HG02798 (cell line): Measurements from ENCODE around the gene BUB1.
"Not testable (repeated sequence)": the region's sequence is repeated elsewhere in the genome, so short reads cannot be mapped to it uniquely, and the experiment has no call there.

Experiments
- ATAC-seq: cut with Tn5 transposase; IDR thresholded peaks from one replicate; pipeline ENCODE4 v1.9.1; 2021; ENCODE audit warnings: mild to moderate bottlenecking; ENCODE audit not compliant: unreplicated experiment, poor library complexity

The BUB1 gene

DNA sequence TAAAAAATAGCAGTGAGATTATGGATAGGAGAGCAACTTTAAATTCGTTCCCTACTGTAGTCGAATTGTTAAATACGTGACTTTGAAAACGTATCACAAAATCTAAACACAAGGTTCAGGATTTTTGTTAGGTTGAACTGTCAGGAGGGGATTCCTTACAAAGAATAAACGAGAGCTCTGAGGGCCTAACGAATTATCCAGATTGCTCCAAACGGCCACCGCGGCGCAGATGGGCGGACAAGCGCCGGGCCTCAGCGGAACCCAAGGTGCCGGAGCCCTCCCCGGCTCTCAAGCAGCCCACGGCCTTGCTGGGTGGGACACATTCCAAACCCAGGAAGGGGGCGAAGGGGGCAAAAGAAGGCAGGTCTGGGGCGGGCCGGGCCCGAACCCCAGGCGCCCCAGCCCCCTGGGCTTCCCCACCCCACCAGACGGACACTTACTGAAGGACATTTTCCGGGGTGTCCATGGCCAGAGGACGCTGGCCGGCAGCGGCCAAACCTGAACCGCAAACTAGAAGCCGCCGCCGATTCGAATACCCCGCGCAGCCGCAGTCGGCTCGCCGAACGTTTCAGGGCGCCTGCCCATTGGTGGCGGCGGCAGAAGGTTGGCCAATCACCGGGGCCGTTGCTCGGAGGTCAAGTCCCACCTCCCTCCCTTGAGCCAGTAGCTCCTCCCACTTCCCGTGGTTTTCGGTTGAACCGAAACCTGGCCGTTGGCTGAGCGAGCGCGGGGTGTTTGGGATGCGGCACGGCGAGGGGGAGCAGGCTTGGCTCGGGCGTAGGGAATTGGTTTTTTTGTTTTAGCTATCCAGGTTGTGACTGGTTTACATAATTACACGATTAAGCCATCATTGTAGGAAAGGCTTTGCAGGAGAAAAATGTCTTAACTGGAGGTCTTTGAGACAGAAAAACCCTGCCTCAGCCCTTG, at the start of gene BUB1:
BUB1 (minus strand) TSS at position 534 of the 927 bp plus-strand sequence; CDS start at position 466, 68 bp downstream.
- ATAC-seq: peak; percentile 85

DNA sequence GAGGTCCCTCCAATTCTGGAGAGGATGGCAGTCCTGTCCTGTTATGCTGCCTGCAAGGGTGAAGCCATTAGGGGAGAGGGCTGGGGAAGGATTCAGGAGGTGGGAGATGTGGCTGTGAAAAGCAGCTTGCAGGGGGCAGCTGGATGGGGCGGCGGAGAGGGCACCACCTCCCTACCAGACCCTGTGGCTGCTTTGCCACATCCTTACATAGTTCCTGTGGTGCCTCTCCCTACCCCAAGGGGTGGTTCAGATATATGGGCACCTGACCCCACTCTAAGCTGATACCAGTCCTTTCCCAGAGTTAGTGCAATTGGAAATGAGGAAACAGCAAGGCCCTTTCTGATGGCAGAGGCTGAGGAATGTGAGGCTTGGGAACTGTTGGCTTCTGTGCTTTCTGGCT, 48.4 kb upstream of the BUB1 start:
- no peak for ATAC-seq

DNA sequence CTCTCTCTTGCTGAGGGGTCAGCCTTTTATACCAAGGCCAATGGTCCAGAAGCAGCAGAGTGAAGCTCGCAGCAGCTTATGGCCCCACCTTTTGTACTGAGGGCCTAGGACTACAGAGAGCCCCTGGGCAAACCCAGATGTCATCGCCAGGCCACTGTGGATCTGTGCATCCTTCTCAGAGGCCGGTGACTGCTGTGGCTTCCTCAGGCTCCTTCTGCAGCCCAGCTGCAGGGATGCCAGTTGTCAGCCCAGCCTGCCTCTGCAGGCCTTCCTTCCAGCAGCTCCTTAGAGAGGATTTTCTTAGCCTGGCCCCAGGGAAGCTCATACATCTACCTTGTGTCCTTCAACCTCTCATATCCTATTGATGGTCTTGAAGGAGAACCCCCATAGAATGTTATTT, 48.0 kb upstream of the BUB1 start:
- no peak for ATAC-seq

GRCh38 chr2:110725370-110725769, 47.5 kb upstream of the BUB1 start:
- no peak for ATAC-seq

- no peak for ATAC-seq
Observed at GRCh38 chr2:110724820-110725219, 47.0 kb upstream of the BUB1 start.

DNA sequence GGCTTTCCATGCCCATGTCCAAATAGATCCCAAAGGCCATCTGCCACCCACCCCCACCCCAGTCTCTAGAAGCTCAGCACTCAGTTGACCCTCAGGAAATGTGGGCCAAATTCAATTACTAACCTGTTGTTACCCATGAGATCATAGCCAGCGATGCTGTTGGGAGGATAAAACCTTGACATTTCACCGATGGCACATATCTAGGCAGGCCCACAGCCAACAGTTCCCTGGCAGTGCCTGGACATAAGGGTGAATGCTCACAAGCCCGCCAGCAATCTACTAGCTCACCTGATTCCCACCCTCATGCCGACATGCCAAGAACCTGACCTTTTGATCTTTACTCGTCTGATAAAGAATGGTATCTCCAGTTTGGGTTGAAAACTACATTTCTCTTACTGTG, 42.7 kb upstream of the BUB1 start:
- no peak for ATAC-seq

- no peak for ATAC-seq
Observed at GRCh38 chr2:110718990-110719389, 41.1 kb upstream of the BUB1 start.

- ATAC-seq: no peak
Observed at GRCh38 chr2:110718382-110718781, 40.5 kb upstream of the BUB1 start.

GRCh38 chr2:110717734-110718133, 39.9 kb upstream of the BUB1 start:
- no peak for ATAC-seq

DNA sequence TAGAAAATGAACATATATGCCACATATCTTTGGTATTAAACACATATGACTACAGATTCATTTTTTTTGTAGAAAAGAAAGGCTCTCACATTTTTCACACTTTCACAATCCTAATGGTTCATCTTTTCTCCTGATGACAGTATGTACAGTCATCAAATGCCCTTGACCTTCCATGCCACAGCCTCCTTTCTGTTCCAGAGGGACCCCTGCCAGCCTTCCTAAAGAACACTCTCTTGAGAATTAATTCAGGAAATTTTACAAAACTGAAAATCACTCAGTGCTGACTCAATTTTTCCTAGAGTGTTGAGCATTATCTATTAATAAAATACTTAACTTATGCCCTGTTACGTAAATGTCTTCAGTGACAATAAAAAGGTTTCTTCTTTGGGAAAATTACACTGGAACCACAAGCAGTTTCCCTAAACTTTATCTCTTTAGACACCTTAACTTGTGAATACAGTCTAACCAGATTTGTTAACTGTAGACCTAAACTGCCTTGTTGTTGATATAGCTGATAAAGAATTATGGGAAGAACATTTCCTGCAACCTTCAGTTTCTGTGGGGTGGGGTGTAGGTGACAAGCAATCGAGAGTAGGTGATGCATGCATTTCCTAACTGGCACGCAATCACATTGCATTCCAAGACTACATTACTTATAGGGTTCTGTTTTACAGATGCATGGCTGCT, 39.2 kb upstream of the BUB1 start:
- ATAC-seq: no peak

DNA sequence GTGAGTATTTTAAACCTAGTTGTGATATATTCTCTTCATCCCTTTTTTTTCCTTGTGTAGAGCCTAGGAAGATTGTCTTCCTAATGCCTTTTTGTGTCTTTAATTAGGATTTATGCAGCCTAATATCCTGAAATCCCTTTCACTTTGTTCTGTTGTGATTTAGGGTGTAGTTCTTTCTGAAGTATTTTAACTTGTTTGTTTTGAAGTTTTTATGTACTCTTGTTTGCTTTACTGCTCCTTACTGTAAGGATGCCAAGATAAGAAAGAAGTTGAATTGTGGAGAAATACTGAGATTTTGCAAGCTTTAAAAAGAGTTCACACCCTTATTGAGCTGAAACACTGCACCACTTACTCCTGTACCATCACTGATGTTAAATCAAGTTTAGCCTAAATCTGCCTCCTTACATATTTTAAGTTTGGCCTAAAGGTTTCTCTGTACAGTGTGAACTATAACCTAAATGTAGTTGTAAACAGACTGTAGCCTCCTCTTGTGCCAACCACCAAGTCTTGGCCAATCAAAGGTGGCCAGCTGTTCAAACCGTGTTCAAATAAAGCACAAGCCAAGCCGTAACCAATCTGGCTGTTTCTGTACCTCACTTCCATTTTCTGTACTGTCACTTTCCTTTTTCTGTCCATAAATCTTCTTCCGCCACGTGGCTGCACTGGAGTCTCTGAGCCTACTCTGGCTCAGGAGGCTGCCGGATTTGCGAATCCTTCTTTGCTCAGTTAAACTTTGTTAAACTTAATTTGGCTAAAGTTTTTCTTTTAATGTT, 36.8 kb upstream of the BUB1 start:
- no peak for ATAC-seq

- peak; percentile 61 for ATAC-seq
Observed at GRCh38 chr2:110713513-110714362, 35.9 kb upstream of the BUB1 start.

- no peak for ATAC-seq
Observed at GRCh38 chr2:110712737-110713136, 34.9 kb upstream of the BUB1 start.

- no peak for ATAC-seq
Observed at GRCh38 chr2:110708455-110708854, 30.6 kb upstream of the BUB1 start.

DNA sequence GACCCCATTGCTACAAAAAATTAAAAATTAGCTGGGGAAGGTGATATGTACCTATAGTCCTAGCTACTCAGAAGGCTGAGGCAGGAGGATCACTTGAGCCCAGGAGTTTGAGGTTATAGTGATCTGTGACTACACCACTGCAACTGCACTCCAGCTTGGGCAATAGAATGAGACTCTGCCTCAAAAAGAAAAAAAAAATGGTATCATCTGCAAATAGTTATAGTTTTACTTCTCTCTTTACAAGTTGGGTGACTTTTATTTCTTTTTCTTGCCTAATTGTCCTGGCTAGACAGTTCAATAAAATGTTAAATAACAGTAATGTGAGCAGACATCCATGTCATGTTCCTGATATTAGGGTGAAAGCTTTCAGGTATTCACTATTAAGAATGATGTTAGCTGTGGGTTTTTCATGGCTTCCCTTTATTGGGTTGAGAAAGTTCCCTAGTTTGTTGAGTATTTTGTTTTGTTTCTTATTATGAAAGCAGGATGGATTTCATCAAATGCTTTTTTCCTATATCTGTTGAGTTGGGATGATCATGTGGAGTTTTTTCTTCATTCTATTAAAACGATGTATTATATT, 29.6 kb upstream of the BUB1 start:
- ATAC-seq: no peak

DNA sequence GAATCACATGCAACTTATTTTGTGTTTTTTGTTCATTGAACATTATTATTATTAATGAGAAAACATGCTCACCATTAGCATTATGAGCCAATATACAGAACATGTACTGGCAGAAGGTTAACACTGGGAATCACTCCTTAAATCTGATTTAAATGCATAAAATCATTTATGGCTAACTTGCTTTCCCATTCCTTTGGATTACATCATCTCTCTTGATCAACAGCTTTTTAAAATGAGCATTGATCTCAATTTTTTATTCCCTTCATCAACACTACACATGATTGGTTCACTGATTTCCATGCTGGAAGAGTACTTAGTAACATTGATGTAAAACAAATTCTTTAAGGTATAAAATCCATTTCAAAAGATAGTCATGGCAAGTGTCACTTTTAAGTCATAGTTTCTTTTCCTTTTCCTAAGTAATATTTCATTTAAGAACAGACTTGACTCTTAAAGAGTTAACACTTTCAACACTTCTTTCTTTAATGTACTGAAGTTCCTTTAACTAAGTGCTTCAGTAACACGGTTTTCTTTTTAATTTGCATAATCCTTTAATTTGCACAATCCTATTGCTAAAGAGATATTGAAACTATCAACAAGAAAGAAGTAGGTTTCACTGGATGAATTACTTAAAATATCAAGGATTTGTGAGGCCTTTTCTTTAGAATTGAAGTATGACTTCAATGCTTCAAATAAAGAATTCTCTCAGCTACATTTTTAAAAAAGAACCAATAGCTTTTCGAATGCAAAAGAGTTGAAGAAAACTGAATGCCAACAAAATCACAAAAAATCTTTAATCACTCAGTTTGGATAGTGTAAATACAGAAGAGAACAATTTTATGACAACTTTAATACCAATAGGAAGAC, 24.9 kb upstream of the BUB1 start:
- ATAC-seq: no peak

DNA sequence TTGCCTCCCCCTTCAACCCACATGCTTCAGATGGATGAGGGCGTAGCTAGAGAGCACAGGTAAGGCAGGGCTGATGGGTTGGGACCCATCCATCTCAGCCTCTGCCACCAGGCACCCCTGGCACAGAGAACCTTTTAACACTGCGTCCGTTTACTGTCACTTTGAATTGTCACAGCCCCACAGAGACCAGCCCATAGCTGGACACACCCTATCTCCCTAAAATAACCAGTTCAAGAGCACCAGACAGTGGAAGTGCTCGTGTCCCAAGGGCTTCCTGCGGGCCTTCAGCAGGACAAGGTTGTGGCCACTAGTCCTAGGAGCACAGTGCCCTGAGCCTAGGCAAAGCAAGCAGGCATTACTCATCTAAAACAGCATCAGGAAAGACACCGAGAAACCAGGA, 20.4 kb upstream of the BUB1 start:
- ATAC-seq: not testable (repeated sequence)

GRCh38 chr2:110695146-110695898, 17.5 kb upstream of the BUB1 start:
- ATAC-seq: not testable (repeated sequence)
